HG02885 (cell line): ENCODE data around the gene NFATC2.
"Not testable (repeated sequence)": the region's sequence is repeated elsewhere in the genome, so short reads cannot be mapped to it uniquely, and the experiment has no call there.

Experiments used
- ATAC-seq: cut with Tn5 transposase; IDR thresholded peaks from one replicate; pipeline ENCODE4 v1.9.1; 2021; ENCODE audit warnings: mild to moderate bottlenecking; ENCODE audit not compliant: unreplicated experiment, poor library complexity

The NFATC2 gene

GRCh38 chr20:51347831-51348230 is 194.7 kb downstream of the NFATC2 start:
- ATAC-seq: no peak

- ATAC-seq: no peak
Measured at GRCh38 chr20:51346686-51347485, 195.6 kb downstream of the NFATC2 start.

- ATAC-seq: no peak
Measured at GRCh38 chr20:51345601-51346101, 196.9 kb downstream of the NFATC2 start.

- ATAC-seq: not testable (repeated sequence)
Measured at GRCh38 chr20:51343802-51344201, 198.7 kb downstream of the NFATC2 start.

GRCh38 chr20:51342510-51343236 is 199.8 kb downstream of the NFATC2 start:
- no peak for ATAC-seq

- ATAC-seq: no peak
Measured at GRCh38 chr20:51341581-51341980, 200.9 kb downstream of the NFATC2 start.

- ATAC-seq: no peak
Measured at GRCh38 chr20:51340451-51340840, 202.1 kb downstream of the NFATC2 start.

GRCh38 chr20:51339721-51340450 is 202.6 kb downstream of the NFATC2 start:
- ATAC-seq: no peak

GRCh38 chr20:51338692-51339440 is 203.7 kb downstream of the NFATC2 start:
- no peak for ATAC-seq

- no peak for ATAC-seq
Measured at GRCh38 chr20:51337126-51337805, 205.3 kb downstream of the NFATC2 start.
